DOHH2 (cell line): ENCODE results near the gene HMGB1.

Source experiments
- H3F3A ChIP-seq: fragments of 200-600 bp; sonication (generic), shearing (Covaris generic); 2 replicates; pipeline ENCODE4 v1.6.0; 2016; ENCODE audit warnings: antibody characterized with exemption, mild to moderate bottlenecking; ENCODE audit not compliant: control insufficient read depth, insufficient read depth
- H3K27ac ChIP-seq: fragments of 200-600 bp; sonication (generic); 2 replicates; pipeline ENCODE4 v1.5.1; 2014; ENCODE audit warnings: low read depth, mild to moderate bottlenecking, low read length, moderate library complexity
- H3K27me3 ChIP-seq: fragments of 200-600 bp; sonication (generic); 2 replicates; pipeline ENCODE4 v1.6.1; 2014; ENCODE audit warnings: mild to moderate bottlenecking, low read length, mixed read lengths; ENCODE audit not compliant: control insufficient read depth
- H3K36me3 ChIP-seq: fragments of 200-600 bp; sonication (generic); 2 replicates; pipeline ENCODE4 v1.6.1; 2014; ENCODE audit warnings: mild to moderate bottlenecking, low read length, moderate library complexity, mixed read lengths; ENCODE audit not compliant: control insufficient read depth
- H3K4me1 ChIP-seq: fragments of 200-600 bp; sonication (generic); 2 replicates; pipeline ENCODE4 v1.6.1; 2014; ENCODE audit warnings: mild to moderate bottlenecking, low read length, mixed read lengths; ENCODE audit not compliant: control insufficient read depth
- H3K4me2 ChIP-seq: fragments of 200-600 bp; sonication (generic); 2 replicates; pipeline ENCODE4 v1.6.0; 2014; ENCODE audit warnings: mild to moderate bottlenecking, low read length, moderate library complexity
- H3K4me3 ChIP-seq: fragments of 200-600 bp; sonication (generic); 2 replicates; pipeline ENCODE4 v1.5.1; 2014; ENCODE audit warnings: mild to moderate bottlenecking, low read length, mixed read lengths
- H3K79me2 ChIP-seq: fragments of 200-600 bp; sonication (generic); 2 replicates; pipeline ENCODE4 v1.6.1; 2014; ENCODE audit warnings: mild to moderate bottlenecking, low read length, mixed read lengths; ENCODE audit not compliant: control insufficient read depth
- H3K9me2 ChIP-seq: fragments of 200-600 bp; sonication (generic); replicated peaks from 2 replicates; pipeline ENCODE4 v1.6.1; 2014; ENCODE audit warnings: mild to moderate bottlenecking, low read length, mixed read lengths; ENCODE audit not compliant: control insufficient read depth
- H3K9me3 ChIP-seq: fragments of 200-600 bp; sonication (generic); 2 replicates; pipeline ENCODE4 v1.6.1; 2014; ENCODE audit warnings: antibody characterized with exemption, low read length, mixed read lengths; ENCODE audit not compliant: control insufficient read depth, insufficient read depth
- H4K20me1 ChIP-seq: fragments of 200-600 bp; sonication (generic); 2 replicates; pipeline ENCODE4 v1.6.0; 2014; ENCODE audit warnings: low read depth, mild to moderate bottlenecking, antibody characterized with exemption, low read length, moderate library complexity; ENCODE audit not compliant: control insufficient read depth, insufficient read depth
- EZH2phosphoT487 ChIP-seq: fragments of 200-600 bp; sonication (generic); IDR thresholded peaks from 2 replicates; pipeline ENCODE4 v1.6.1; 2017; ENCODE audit warnings: borderline replicate concordance, mild to moderate bottlenecking, antibody characterized with exemption, low read length, moderate library complexity, mixed read lengths
- TF ChIP-seq, protein P1 (sequence below): fragments of 200-600 bp; sonication (generic); IDR thresholded peaks from one replicate; pipeline ENCODE4 v1.5.1; 2014; ENCODE audit warnings: antibody characterized with exemption, mild to moderate bottlenecking, low read depth, low read length; ENCODE audit not compliant: poor library complexity, severe bottlenecking

HMGB1 gene

DNA sequence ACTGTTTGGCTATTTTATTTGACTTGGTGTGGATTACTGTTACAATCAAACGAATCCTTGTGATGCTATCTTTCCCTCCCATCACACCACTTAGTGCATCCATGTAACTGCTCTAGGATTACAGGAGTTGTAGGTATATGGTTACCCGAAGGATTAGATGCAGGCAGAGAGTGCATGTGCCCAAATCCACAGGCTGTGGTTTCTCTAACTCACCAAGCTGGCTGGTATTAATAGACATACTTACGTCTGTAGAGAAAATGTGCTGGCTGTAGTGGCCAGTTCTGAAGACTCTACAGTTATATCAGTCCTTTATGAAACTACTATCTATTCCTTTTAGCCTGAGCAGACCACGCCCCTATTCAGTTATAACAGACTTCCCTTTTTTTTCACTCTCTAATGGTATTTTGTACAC, 1.1 kb upstream of the HMGB1 start:
- Histone ChIP-seq H3K27me3 (no peaks in the 10 kb centered on the region), H4K20me1 (peaks cover 5% of the 10 kb centered on the region), H3K27ac (peak overlapping the region; percentile 92), H3K4me2 (peak overlapping the region; percentile 98), H3K4me1 (peaks cover 38% of the 10 kb centered on the region), H3K4me3 (peak overlapping the region; percentile 85), H3F3A (peaks cover 29% of the 10 kb centered on the region), H3K9me2 (no peaks in the 10 kb centered on the region), H3K9me3 (no peaks in the 10 kb centered on the region), H3K79me2 (peaks cover 51% of the 10 kb centered on the region), H3K36me3 (peaks cover 29% of the 10 kb centered on the region)
- TF ChIP-seq, protein P1, sequence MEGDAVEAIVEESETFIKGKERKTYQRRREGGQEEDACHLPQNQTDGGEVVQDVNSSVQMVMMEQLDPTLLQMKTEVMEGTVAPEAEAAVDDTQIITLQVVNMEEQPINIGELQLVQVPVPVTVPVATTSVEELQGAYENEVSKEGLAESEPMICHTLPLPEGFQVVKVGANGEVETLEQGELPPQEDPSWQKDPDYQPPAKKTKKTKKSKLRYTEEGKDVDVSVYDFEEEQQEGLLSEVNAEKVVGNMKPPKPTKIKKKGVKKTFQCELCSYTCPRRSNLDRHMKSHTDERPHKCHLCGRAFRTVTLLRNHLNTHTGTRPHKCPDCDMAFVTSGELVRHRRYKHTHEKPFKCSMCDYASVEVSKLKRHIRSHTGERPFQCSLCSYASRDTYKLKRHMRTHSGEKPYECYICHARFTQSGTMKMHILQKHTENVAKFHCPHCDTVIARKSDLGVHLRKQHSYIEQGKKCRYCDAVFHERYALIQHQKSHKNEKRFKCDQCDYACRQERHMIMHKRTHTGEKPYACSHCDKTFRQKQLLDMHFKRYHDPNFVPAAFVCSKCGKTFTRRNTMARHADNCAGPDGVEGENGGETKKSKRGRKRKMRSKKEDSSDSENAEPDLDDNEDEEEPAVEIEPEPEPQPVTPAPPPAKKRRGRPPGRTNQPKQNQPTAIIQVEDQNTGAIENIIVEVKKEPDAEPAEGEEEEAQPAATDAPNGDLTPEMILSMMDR, result no peak
- TF ChIP-seq EZH2phosphoT487, result no peak

DNA sequence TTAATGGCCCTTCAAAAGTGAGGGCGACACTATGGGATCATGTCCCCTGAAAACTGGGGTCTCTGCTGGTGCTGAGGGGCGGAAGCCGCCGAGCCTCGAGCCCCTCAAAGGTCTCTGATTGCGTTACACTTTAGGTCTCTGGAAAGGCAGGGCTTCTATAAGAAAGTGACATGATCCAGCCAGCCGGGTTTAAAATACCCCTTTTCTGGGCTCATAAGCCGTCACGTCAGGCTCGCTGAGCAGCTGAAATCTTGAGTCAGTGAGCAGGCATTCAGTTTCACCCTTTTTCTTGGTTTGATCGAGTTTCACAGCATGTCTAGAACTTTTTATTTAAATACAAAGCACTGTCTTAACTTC, 600 bp upstream of the HMGB1 start:
- Histone ChIP-seq H3K27ac (peak overlapping the region; percentile 92), H3K9me2 (no peaks in the 10 kb centered on the region), H3K4me3 (peak overlapping the region; percentile 85), H3K4me2 (peak overlapping the region; percentile 98), H3K36me3 (peaks cover 34% of the 10 kb centered on the region), H3F3A (peaks cover 35% of the 10 kb centered on the region), H3K9me3 (no peaks in the 10 kb centered on the region), H4K20me1 (peaks cover 5% of the 10 kb centered on the region), H3K27me3 (no peaks in the 10 kb centered on the region), H3K79me2 (peaks cover 56% of the 10 kb centered on the region), H3K4me1 (peaks cover 43% of the 10 kb centered on the region)
- TF ChIP-seq, protein P1, result no peak
- no peak for TF ChIP-seq EZH2phosphoT487

DNA sequence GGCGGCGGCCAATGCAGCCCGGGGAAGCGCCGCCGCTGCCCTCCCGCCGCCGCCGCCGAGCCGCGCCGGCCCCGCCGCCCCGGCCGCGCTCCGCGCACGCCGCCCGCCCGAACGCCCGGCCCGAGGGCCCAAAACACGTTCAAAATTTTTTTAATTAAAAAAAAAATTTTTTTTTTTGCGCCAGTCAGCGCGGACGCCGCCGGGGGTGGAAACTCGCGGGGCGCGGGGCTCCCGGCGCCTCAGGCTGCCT, 468 bp downstream of the HMGB1 start:
- peaks cover 57% of the 10 kb centered on the region for H3K79me2 ChIP-seq
- peak overlapping the region; percentile 43 for H3K4me2 ChIP-seq
- peak overlapping the region; percentile 92 for H3K27ac ChIP-seq
- H3K9me2 ChIP-seq, result no peaks in the 10 kb centered on the region
- H3K4me1 ChIP-seq, result peaks cover 45% of the 10 kb centered on the region
- no peaks in the 10 kb centered on the region for H3K9me3 ChIP-seq
- peaks cover 36% of the 10 kb centered on the region for H3K36me3 ChIP-seq
- no peak for TF ChIP-seq EZH2phosphoT487
- TF ChIP-seq, protein P1, result no peak
- no peaks in the 10 kb centered on the region for H3K27me3 ChIP-seq
- H4K20me1 ChIP-seq, result peaks cover 5% of the 10 kb centered on the region
- peaks cover 35% of the 10 kb centered on the region for H3F3A ChIP-seq
- H3K4me3 ChIP-seq, result peak overlapping the region; percentile 85
